HG03135 (cell line): Measurements from ENCODE around the gene FFAR2.

Source experiments
- ATAC-seq: cut with Tn5 transposase; IDR thresholded peaks from one replicate; pipeline ENCODE4 v1.9.1; 2021; ENCODE audit warnings: mild to moderate bottlenecking, moderate library complexity; ENCODE audit not compliant: unreplicated experiment

Gene FFAR2

DNA sequence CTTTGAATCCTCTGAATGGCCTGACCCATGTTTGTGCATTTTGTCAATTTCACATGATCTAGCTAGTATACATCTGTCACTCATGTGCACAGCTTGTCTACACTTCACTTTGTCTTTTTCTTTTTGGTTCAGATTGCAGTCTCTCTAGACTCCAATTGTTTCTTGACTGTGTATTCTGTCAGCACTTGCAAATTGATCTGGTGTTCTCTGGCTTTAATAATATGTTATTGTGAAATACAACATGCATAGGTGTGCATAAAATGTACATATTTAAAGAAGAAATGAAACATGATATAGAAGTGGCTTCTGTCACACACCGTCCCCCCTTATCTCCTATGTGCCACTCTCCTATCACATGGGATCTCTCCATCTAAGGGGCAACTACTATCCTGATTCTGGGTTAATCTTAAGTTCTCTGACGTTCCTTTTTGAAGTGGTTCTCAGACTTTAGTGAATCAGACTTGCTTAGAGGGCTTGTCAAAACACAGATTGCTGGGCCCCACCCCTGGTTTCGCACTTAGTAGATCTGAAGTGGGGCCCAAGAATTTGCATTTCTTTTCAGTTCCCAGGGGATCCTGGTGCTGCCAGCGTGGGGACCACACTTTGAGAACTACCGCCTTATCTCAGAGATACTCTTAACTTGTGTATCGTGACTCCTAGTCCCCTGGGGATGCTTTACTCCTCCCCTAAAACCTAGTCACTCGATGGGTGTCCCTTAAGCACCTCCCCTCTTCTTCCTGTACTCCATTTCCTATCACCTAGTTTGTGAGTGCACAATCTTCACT, 36.4 kb downstream of the FFAR2 start:
- ATAC-seq: peak; percentile 90

DNA sequence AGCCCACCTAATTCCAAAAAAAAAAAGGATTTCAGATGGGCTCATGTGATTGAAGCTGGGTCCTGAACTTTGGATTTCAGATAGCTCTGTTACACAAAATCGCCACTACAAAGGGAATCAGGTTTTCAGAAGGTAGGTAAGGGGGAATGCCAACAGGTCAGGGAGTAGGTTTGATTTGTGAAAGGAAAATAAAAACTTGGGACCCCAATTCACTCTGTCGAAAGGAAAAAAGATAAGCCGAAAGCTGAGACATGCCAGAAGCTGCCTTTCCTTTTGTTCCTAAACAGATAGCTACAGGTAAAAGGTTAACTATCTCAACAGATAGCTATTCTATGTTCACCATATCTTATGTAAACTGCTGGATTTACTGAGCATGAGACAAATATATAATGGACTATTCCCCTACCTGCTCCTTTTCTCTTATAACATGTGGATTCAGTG, 38.2 kb downstream of the FFAR2 start:
- ATAC-seq: no peak

DNA sequence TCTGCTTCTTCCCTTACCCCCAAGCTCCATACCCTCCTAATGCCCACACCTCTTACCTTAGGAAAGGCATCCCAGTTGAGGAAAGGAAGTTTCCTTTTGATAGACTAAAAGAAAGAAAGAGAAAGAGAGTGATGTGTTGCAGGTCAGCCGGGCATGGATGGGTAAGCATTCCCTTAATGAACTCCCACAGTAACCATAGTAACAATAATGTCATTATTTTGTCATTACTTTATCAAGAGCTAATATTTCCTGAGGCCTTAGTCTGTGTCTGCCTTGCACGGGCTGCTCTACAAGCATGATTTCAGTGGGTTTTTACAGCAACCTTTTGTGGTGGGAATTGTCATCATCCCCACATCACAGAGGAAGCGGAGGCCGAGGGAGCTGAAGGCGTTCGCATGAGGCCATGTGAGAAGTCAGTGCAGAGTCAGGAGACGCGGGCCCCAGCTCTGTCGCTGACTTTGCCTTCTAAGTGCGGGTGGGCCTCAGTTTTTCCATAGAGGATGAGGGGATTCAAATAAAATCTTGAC, 39.7 kb downstream of the FFAR2 start:
- no peak for ATAC-seq

DNA sequence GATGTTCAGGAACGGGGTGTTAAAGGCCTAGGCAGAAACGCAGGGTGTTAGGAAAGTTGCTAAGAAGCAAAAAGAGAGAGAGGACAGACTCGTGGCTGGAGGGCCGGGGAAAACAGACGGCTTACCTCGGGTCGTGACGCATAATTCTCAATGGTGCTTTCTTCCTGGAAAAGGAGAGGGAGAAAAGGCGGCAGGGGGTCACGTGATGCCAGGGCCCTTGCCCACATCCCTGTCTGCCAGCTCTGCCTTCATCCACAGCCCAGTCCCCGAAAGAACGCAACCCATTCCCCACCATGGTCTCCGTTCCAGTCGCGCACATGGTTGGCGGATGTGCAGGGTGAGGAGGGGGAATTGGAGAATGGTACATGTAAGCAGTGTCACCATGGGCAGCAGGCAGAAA, 40.6 kb downstream of the FFAR2 start:
- no peak for ATAC-seq

DNA sequence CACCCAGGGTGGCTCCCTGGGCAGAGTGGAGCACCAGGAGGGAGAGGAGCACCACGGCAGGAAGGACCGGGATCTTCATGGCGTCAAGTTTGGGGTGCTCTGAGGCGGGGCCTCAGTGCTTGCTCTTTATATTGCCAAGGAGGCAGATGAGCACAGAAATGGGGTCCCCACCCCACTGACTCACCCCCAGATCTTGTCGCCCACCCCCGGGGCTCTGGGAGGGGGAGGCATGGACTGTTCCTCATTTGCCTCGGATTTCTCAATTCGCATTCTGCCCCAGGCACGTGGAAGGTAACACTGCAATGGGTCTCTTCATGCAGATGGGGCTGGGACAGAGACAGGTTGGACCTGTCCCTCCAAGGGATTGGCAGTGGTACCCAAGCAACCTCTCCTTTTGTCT, 42.3 kb downstream of the FFAR2 start, which contains the start of gene KRTDAP:
Gene KRTDAP (minus strand): TSS at position 101 of the 400 bp plus-strand sequence. CDS start 22 bp downstream, at position 79.
- ATAC-seq: no peak

DNA sequence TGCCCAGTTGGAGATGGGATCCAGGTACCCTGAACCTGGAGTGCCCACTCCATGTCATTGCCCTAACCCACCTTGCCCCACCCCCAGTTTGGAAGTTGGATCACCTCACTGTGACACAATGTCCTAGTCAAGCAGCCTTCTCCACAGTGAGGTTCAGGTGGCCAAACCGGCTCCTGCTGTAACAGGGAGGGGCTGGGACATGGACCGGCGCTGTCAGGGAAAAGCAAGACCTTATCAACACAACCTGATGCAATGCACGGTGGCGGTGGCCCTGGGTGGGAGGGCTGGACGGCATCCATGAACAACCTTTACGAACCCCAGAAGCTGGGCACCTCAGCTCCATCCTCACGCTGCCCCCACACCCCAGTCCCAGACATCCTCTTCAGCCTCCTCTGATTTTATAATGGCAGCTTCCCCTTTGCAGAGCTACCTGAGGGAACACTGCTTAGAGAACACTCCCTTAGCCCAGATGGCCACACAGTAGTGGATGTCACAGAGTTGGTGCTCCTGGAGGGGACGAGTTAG, 43.8 kb downstream of the FFAR2 start:
- no peak for ATAC-seq

DNA sequence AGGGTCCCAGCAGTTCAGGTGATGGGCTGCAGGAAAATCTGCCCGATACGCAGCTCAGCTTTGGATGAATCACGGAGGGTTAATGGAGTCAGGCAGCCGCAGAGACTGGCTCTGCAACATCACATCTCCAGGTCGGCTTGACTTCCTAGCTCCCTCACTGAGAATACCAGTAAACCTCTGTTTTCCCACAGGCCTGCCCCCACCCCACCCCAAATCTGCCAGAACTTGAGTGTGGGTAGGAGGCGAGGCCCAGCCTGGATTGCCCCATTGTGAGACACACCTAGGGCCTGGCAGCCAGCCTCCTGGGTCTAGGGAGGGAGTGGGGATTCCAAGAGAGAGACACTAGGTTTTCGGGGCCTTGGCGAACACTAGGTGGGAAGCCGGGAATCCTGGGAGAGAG, 45.9 kb downstream of the FFAR2 start:
- no peak for ATAC-seq

DNA sequence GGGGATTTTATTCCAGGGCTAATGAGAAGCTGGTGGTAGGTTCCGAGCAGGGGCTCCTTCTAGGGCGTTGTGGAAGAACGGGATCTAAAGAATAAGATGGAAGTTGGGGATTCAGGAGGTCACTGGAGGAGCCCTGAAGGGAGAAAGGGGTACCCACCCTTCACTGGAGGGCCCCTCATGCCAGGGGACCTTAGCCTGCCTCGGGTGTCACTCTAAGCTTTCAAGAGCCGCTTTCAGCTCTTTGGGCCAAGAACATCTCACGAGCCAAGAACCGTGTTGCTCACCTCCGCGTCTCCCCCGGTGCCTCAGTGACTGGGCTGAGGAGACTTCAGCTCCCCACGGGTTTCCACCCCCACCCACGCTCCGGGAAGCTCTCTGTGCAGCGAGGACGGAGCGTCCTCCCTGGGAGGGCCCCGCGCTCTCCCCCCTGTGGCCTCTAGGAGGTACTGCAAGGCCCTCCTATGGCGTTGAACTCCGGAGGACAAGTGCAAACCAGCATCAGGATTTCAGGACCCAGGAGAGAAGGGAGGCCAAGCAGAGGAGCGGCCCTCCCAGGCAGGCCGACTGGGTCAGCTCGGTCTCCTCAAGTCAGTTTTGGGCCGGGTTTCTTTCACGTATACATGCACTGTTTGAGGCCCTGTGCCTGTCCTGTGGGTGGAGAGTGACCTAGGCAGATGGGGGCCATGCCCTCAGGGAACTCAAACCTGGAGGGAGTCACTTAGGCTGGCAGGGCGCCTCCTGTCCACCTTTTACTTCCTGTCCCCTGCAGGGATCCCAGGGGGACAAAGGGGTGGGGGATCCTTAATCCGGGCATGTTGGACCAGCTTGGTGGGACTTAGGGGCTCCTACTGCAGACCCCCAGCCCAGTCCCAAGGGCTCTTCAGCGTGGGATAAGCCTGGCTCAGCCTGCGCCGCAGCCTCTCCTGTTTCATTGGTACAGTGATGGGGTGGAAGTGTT, 47.3 kb downstream of the FFAR2 start:
- ATAC-seq: no peak

DNA sequence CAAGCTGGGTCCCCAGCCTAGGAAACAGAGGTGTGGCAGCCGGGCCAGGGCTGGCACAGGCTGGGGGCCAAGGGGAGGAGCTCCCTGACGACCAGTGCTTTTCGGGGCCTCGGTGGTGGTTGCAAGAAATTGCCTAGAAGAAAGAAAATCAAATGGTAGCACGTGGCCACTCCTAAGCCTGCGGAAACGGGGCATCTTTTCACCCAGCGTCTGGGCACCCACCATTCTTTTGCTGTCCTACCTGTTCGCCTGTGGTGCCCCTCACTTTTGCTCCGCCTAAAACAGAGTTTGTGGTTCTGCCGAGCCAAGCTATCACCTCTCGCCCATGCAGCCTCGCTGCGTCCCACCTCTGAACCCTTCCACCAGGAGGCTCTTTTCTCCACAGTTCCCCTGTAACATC, 49.3 kb downstream of the FFAR2 start:
- no peak for ATAC-seq

DNA sequence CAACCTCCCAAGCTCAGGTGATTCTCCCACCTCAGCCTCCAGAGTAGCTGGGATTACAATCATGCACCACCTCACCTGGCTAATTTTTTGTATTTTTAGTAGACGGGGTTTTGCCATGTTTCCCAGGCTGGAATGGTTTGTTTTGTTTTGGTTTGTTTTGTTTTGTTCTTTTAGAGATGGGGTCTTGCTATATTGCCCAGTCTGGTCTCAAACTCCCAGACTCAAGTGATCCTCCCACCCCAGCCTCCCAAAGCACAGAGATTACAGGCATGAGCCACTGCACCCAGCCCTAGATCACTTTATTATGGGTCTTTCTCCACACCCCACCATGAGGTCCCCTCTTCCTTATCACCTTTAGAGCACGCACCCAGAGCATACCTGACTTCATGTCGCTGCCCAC, 50.2 kb downstream of the FFAR2 start:
- no peak for ATAC-seq

DNA sequence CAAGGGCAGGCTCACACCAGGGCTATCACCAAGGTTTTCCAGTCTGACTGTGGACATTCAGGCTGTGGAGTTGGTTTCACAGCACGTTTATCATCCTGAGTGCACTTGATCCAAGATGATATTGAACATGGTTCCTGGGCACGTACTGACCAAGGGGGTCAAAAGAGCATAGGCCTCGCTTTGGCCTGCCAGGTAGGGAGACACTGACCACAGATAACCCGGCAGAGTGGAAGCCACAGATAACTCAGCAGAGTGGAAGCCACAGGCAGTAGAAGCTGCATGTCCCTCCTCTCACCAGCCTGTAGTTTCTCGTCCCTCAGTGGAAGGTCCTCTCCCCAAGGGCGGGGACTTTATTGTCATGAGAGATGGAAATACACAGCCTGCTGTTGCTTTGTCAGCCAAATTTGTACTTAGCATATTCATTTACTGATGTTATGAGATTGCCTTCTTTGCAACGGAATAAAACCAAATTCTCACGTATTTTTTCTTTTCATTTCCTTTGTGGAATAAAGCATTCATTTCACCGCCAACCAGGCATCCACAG, 51.0 kb downstream of the FFAR2 start:
- no peak for ATAC-seq

DNA sequence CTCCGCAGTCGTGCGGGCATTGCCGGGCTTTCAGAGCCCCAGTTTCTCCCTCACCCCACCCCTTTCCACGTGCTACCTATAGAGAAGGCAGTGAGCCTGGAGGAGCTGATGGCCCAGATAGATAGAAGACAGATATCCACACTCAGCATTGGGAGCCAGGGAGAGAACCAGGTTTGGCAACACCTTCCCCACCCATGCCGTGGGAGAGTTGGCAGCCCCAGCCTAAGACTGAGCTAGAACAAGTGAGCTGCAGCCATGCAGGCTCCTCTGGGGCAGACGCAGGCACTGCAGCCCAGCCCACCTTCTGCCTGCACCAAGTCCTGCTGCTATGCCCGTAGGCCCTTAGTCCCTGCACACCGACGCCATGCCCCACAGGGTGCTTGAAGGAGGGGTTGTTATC, 52.6 kb downstream of the FFAR2 start:
- ATAC-seq: no peak
